ENCODE results near the gene KREMEN1.

KREMEN1 gene

DNA sequence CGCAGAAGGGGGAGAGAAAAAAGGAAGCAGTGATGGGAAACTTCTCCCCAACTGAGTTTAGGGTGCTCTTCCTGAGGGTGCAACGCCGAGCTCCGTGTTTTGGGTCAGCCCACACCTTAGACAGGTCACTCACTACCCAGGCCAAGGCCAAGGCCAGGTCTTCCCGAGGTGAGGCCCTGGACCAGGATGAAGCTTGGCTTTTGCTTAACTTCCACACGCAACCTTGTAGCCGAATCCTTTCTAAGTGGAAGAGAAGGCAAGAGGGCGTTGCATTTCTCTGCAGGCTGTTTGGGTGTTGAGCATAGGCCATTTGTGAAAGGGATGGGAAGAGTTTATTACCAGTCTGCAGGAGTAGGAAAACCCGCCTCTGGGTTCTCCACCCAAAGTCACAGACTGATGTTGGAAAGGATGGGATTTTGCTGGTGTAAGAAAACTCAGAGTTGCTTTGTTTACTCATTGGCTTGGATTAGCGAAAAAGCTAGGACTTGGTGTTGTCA, 1.5 kb downstream of the KREMEN1 start:
- Histone ChIP-seq H3K4me3 (ENCODE audit: low read depth in 1 of 2, low read length in 2 of 2) (peak overlapping the region; percentile 71 to 77; a peak in 3 of 4 replicates), H4K20me1 (ENCODE audit: insufficient read depth, low read length) (0 out of 2 replicates have a peak, but pooled peaks cover 3% of the 10 kb centered on the region), H3K4me2 (ENCODE audit: insufficient read depth, low read length) (peak overlapping the region; percentile 81), H3K36me3 (ENCODE audit: insufficient read depth, low read length) (peaks cover 6% of the 10 kb centered on the region; the same call in 1 of the 2 replicates), H3K9ac (ENCODE audit: low read depth, low read length) (peak overlapping the region; percentile 91), H3K27ac (ENCODE audit: low read length) (peak overlapping the region; percentile 95), H3K9me3 (ENCODE audit: insufficient read depth, low read length, severe bottlenecking) (no peaks in the 10 kb centered on the region), H3K79me2 (ENCODE audit: insufficient read depth, low read length) (peaks cover 47% of the 10 kb centered on the region), H3K4me1 (ENCODE audit: insufficient read depth, low read length) (peaks cover 67% of the 10 kb centered on the region), H3K27me3 (ENCODE audit: insufficient read depth, low read length, poor library complexity) (no peaks in the 10 kb centered on the region), H2AFZ (ENCODE audit: low read depth, low read length) (peak overlapping the region; percentile 56; the same call in 1 of the 2 replicates)
- TF ChIP-seq EZH2 (IDR thresholded peaks at IDR 0.05; ENCODE audit: borderline replicate concordance, low read depth, low read length, severe bottlenecking), result no peak
- DNase-seq (no peak), ATAC-seq (ENCODE audit: insufficient read depth, low read depth) (no peak)

GRCh38 chr22:29078036-29078868, 5.4 kb downstream of the KREMEN1 start:
- Histone ChIP-seq H3K4me2 (ENCODE audit: insufficient read depth, low read length) (peak overlapping the region; percentile 42), H2AFZ (ENCODE audit: low read depth, low read length) (0 out of 2 replicates have a peak overlapping the region, but pooled peaks have one; percentile 5), H3K36me3 (ENCODE audit: insufficient read depth, low read length) (peaks cover 6% of the 10 kb centered on the region; the same call in 1 of the 2 replicates), H3K79me2 (ENCODE audit: insufficient read depth, low read length) (peaks cover 74% of the 10 kb centered on the region), H3K9ac (ENCODE audit: low read depth, low read length) (peak overlapping the region; percentile 56), H3K27me3 (ENCODE audit: insufficient read depth, low read length, poor library complexity) (no peaks in the 10 kb centered on the region), H4K20me1 (ENCODE audit: insufficient read depth, low read length) (0 out of 2 replicates have a peak, but pooled peaks cover 3% of the 10 kb centered on the region), H3K4me3 (ENCODE audit: low read depth in 1 of 2, low read length in 2 of 2) (peak overlapping the region in 1 of 2 experiments; percentile 37; a peak in 2 of 4 replicates), H3K4me1 (ENCODE audit: insufficient read depth, low read length) (peaks cover 93% of the 10 kb centered on the region), H3K27ac (ENCODE audit: low read length) (peak overlapping the region; percentile 95), H3K9me3 (ENCODE audit: insufficient read depth, low read length, severe bottlenecking) (no peaks in the 10 kb centered on the region)
- peak; percentile 76 for ATAC-seq (ENCODE audit: insufficient read depth, low read depth)
- DNase-seq, result peak; percentile 69
- TF ChIP-seq CTCF (IDR thresholded peaks at IDR 0.05; ENCODE audit: borderline replicate concordance, extremely low read depth, low read length, poor library complexity, severe bottlenecking) (peak; percentile 57), EZH2 (IDR thresholded peaks at IDR 0.05; ENCODE audit: borderline replicate concordance, low read depth, low read length, severe bottlenecking) (no peak)

- peaks cover 6% of the 10 kb centered on the region; the same call in 1 of the 2 replicates for H3K36me3 ChIP-seq (ENCODE audit: insufficient read depth, low read length)
- no peak for ATAC-seq (ENCODE audit: insufficient read depth, low read depth)
- peaks cover 74% of the 10 kb centered on the region for H3K79me2 ChIP-seq (ENCODE audit: insufficient read depth, low read length)
- H3K4me1 ChIP-seq (ENCODE audit: insufficient read depth, low read length), result peaks cover 87% of the 10 kb centered on the region
- peak overlapping the region; percentile 42 for H3K4me2 ChIP-seq (ENCODE audit: insufficient read depth, low read length)
- peak overlapping the region; percentile 95 for H3K27ac ChIP-seq (ENCODE audit: low read length)
- no peaks in the 10 kb centered on the region for H3K27me3 ChIP-seq (ENCODE audit: insufficient read depth, low read length, poor library complexity)
- H2AFZ ChIP-seq (ENCODE audit: low read depth, low read length), result no peak overlapping the region
- peak overlapping the region in 1 of 2 experiments; percentile 25; a peak in 2 of 4 replicates for H3K4me3 ChIP-seq (ENCODE audit: low read depth in 1 of 2, low read length in 2 of 2)
- no peaks in the 10 kb centered on the region for H3K9me3 ChIP-seq (ENCODE audit: insufficient read depth, low read length, severe bottlenecking)
- no peak for DNase-seq
- 0 out of 2 replicates have a peak, but pooled peaks cover 3% of the 10 kb centered on the region for H4K20me1 ChIP-seq (ENCODE audit: insufficient read depth, low read length)
- no peak for TF ChIP-seq EZH2 (IDR thresholded peaks at IDR 0.05; ENCODE audit: borderline replicate concordance, low read depth, low read length, severe bottlenecking)
- TF ChIP-seq CTCF (IDR thresholded peaks at IDR 0.05; ENCODE audit: borderline replicate concordance, extremely low read depth, low read length, poor library complexity, severe bottlenecking), result no peak
- H3K9ac ChIP-seq (ENCODE audit: low read depth, low read length), result peak overlapping the region; percentile 56
Measured at GRCh38 chr22:29078869-29079207, 6.0 kb downstream of the KREMEN1 start.

Data from DND-41 (cell line).